Measurements from ENCODE around the gene BRSK2.
A peak's percentile ranks its signal among the peaks of the same experiment; 100 is the strongest.

The BRSK2 gene

GRCh38 chr11:1453611-1454034 is 63.9 kb downstream of the BRSK2 start:
- peak; percentile 14 to 39 for DNase-seq
- TF ChIP-seq GATA1 (IDR thresholded peaks at IDR 0.05; ENCODE audit: low read depth, low read length): no peak
- no peak for TF ChIP-seq POLR2A (IDR thresholded peaks at IDR 0.05; ENCODE audit: low read length)

- no peak for TF ChIP-seq POLR2A (IDR thresholded peaks at IDR 0.05; ENCODE audit: low read length)
- no peak for TF ChIP-seq GATA1 (IDR thresholded peaks at IDR 0.05; ENCODE audit: low read depth, low read length)
- no peak for DNase-seq
These were observed 64.8 kb downstream of the BRSK2 start for GRCh38 chr11:1454576-1454975.

GRCh38 chr11:1455032-1455762 is 65.5 kb downstream of the BRSK2 start:
- no peak for DNase-seq

GRCh38 chr11:1455763-1456060 is 66.0 kb downstream of the BRSK2 start:
- TF ChIP-seq POLR2A (IDR thresholded peaks at IDR 0.05; ENCODE audit: low read length): no peak
- TF ChIP-seq GATA1 (IDR thresholded peaks at IDR 0.05; ENCODE audit: low read depth, low read length): no peak
- DNase-seq: no peak

More at GRCh38 chr11:1455032-1455762, 65.5 kb downstream of the BRSK2 start:
- TF ChIP-seq GATA1 (IDR thresholded peaks at IDR 0.05; ENCODE audit: low read depth, low read length) (no peak), POLR2A (IDR thresholded peaks at IDR 0.05; ENCODE audit: low read length) (no peak)

- no peak for TF ChIP-seq POLR2A (IDR thresholded peaks at IDR 0.05; ENCODE audit: low read length)
- no peak for TF ChIP-seq GATA1 (IDR thresholded peaks at IDR 0.05; ENCODE audit: low read depth, low read length)
- no peak for DNase-seq
These were observed 66.4 kb downstream of the BRSK2 start for GRCh38 chr11:1456176-1456575.

- no peak for DNase-seq
- TF ChIP-seq POLR2A (IDR thresholded peaks at IDR 0.05; ENCODE audit: low read length) (no peak), GATA1 (IDR thresholded peaks at IDR 0.05; ENCODE audit: low read depth, low read length) (no peak)
These were observed 67.0 kb downstream of the BRSK2 start for GRCh38 chr11:1456596-1457325.

- no peak for DNase-seq
- no peak for TF ChIP-seq GATA1 (IDR thresholded peaks at IDR 0.05; ENCODE audit: low read depth, low read length)
- no peak for TF ChIP-seq POLR2A (IDR thresholded peaks at IDR 0.05; ENCODE audit: low read length)
These were observed 67.6 kb downstream of the BRSK2 start for GRCh38 chr11:1457326-1457680.

GRCh38 chr11:1457856-1458255 is 68.1 kb downstream of the BRSK2 start:
- TF ChIP-seq GATA1 (IDR thresholded peaks at IDR 0.05; ENCODE audit: low read depth, low read length): no peak
- no peak for TF ChIP-seq POLR2A (IDR thresholded peaks at IDR 0.05; ENCODE audit: low read length)
- DNase-seq: no peak

- TF ChIP-seq GATA1 (IDR thresholded peaks at IDR 0.05; ENCODE audit: low read depth, low read length): no peak
- no peak for TF ChIP-seq POLR2A (IDR thresholded peaks at IDR 0.05; ENCODE audit: low read length)
- peak; percentile 25 to 56 for DNase-seq
These were observed 68.8 kb downstream of the BRSK2 start for GRCh38 chr11:1458340-1459218.

GRCh38 chr11:1459219-1459575 is 69.5 kb downstream of the BRSK2 start:
- DNase-seq: no peak

GRCh38 chr11:1459764-1460395 is 70.1 kb downstream of the BRSK2 start:
- DNase-seq: no peak
- no peak for TF ChIP-seq POLR2A (IDR thresholded peaks at IDR 0.05; ENCODE audit: low read length)
- no peak for TF ChIP-seq GATA1 (IDR thresholded peaks at IDR 0.05; ENCODE audit: low read depth, low read length)

More at GRCh38 chr11:1459219-1459575, 69.5 kb downstream of the BRSK2 start:
- no peak for TF ChIP-seq POLR2A (IDR thresholded peaks at IDR 0.05; ENCODE audit: low read length)
- no peak for TF ChIP-seq GATA1 (IDR thresholded peaks at IDR 0.05; ENCODE audit: low read depth, low read length)

- TF ChIP-seq POLR2A (IDR thresholded peaks at IDR 0.05; ENCODE audit: low read length): no peak
- no peak for DNase-seq
These were observed 70.8 kb downstream of the BRSK2 start for GRCh38 chr11:1460396-1460985.

GRCh38 chr11:1460986-1461825 is 71.5 kb downstream of the BRSK2 start:
- DNase-seq: no peak
- no peak for TF ChIP-seq POLR2A (IDR thresholded peaks at IDR 0.05; ENCODE audit: low read length)
- no peak for TF ChIP-seq GATA1 (IDR thresholded peaks at IDR 0.05; ENCODE audit: low read depth, low read length)

All from erythroblast (primary cell).